HFF-Myc (cell line): ENCODE results near the gene REL.

Source experiments
- DNase-seq: peaks from one replicate; pipeline ENCODE4 v3.0.0-alpha.2; 2011; ENCODE audit warnings: low read depth; ENCODE audit errors: extremely low read depth
- H3K4me3 ChIP-seq: replicated peaks from 2 replicates; pipeline ENCODE4 v1.5.1; 2011; ENCODE audit warnings: low read depth, mild to moderate bottlenecking, control low read depth, low read length
- TF ChIP-seq, protein P1 (sequence below): IDR thresholded peaks from 2 replicates; pipeline ENCODE4 v1.5.1; 2012; ENCODE audit warnings: mild to moderate bottlenecking, low read depth, low read length, control low read depth; ENCODE audit errors: missing control alignments

REL gene

DNA sequence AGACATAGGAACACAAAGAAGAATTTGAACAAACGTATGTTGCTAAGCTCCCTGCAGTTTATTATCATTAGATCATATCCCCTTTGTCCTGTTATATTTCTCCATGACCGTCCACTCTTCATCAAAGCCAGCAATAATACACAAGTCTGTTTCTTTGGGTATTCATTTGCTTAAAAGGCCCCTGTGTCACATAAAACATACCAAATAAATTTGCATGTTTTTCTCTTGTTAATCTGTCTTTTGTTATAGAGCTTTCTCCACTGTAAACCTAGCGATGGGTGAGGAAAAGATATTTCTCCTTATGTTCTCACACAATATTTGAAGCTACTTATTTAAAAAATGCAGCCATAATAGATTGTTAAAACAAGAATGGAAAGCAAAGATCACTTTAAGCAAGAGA lies 42.9 kb upstream of the REL start:
- TF ChIP-seq, protein P1, sequence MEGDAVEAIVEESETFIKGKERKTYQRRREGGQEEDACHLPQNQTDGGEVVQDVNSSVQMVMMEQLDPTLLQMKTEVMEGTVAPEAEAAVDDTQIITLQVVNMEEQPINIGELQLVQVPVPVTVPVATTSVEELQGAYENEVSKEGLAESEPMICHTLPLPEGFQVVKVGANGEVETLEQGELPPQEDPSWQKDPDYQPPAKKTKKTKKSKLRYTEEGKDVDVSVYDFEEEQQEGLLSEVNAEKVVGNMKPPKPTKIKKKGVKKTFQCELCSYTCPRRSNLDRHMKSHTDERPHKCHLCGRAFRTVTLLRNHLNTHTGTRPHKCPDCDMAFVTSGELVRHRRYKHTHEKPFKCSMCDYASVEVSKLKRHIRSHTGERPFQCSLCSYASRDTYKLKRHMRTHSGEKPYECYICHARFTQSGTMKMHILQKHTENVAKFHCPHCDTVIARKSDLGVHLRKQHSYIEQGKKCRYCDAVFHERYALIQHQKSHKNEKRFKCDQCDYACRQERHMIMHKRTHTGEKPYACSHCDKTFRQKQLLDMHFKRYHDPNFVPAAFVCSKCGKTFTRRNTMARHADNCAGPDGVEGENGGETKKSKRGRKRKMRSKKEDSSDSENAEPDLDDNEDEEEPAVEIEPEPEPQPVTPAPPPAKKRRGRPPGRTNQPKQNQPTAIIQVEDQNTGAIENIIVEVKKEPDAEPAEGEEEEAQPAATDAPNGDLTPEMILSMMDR = no peak
- DNase-seq = no peak
- no peak overlapping the region for H3K4me3 ChIP-seq

DNA sequence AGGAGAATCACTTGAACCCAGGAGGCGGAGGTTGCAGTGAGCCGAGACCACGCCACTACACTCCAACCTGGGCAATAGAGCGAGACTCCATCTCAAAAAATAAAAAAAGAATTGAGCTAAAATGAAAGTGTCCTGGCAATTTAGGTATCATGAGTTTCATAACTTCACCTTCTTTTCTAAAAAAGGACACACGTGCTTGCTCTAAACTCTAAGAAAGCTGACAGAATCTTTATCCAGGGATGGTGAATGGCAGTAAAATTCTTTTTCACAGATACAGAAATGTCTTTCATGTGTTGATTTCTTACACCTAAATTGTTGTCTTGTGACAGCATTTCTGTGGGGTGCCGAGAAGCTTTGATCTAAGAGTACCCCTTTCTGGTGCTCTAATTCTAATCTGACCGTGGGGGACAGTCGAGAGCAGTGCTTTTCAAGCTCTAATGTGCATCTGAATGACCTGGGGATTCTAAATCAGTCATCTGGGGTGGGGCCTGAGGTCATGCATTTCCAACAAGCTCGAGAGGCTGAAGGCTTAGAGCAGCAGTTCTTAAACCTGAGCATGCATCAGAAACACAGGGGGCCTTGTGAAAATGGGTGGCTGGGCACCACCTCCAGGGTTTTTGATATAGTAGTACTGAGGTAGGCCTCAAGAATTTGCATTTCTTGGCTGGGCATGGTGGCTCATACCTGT lies 42.1 kb upstream of the REL start:
- DNase-seq = no peak
- TF ChIP-seq, protein P1 = no peak
- no peak overlapping the region for H3K4me3 ChIP-seq

DNA sequence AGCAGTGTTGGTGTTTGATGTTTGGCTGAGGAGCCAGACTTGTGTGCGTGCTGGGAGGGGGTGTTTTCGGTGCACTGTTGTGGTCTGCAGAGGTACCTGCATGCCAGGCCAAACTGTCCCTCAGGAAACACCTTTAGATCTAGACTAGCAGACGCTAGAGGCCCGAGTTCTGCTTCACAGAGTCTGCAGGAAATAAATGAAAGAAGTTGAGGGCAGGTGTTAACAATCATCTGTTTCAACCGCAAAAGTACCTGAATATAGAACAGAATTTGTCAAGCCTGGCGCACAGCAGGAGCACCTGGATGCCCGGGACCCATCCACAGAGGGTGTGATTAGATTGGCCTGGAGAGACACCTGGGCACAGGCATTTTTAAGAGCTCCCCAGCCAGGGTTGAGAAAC lies 40.5 kb upstream of the REL start:
- TF ChIP-seq, protein P1 = no peak
- H3K4me3 ChIP-seq = no peak overlapping the region
- DNase-seq = no peak

DNA sequence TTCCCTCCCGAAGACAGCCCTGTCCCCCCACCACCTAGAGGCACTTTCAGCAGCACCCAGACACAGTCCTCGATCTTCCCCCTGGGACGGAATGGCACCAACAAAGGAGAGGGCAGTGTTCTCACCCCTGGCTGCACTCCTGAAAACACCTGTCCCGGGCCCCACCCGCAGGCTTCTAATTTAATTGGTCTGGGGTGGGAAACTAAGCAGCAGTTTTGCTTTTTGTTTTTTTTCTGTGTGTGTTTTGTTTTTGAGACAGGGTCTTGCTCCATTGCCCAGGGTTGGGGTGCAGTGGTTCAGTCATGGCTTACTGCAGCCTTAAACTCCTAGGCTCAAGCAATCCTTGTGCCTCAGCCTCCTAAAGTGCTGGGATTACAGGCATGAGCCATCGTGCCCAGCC lies 38.4 kb upstream of the REL start:
- TF ChIP-seq, protein P1 = no peak
- no peak for DNase-seq
- no peak overlapping the region for H3K4me3 ChIP-seq

DNA sequence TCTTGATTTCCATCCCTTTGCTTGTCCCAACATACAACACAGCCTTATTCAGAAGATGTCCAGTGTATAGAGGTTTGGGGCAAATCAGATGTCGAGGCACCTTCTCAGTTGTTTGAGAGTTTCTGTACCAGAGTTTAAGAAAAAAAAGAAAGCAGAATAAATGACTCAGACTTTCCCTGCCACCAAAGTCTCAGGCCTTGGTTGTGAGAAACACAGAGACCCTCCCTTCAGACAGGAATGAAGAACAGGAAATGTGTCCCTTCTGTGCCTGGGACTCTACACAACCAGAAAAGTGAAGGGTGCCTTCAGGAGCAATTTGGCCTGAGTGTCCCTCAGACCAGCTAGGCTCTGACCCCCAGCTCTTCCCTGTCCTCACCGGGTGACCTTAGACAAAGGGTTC lies 37.3 kb upstream of the REL start:
- DNase-seq = no peak
- TF ChIP-seq, protein P1 = no peak
- no peak overlapping the region for H3K4me3 ChIP-seq

DNA sequence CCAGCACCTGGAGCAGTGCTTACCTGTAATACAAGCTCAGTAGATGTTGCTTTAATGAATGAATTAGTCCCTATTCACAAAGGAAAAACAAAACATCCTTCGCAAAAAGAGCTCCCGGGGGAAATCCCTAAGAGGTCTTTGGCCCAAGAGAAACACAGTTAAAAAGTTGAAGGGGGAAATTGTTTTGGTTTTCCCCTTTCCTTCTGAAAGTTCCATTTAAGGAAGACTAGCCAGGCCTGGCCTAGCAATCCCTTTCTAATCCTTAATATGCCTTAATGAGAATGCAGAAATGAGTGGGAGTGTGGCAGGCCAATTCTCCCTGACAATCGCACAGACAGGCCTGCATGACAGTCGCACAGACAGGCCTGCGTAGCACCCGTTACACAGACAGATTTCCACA lies 33.5 kb upstream of the REL start:
- DNase-seq = no peak
- H3K4me3 ChIP-seq = no peak overlapping the region
- TF ChIP-seq, protein P1 = no peak

DNA sequence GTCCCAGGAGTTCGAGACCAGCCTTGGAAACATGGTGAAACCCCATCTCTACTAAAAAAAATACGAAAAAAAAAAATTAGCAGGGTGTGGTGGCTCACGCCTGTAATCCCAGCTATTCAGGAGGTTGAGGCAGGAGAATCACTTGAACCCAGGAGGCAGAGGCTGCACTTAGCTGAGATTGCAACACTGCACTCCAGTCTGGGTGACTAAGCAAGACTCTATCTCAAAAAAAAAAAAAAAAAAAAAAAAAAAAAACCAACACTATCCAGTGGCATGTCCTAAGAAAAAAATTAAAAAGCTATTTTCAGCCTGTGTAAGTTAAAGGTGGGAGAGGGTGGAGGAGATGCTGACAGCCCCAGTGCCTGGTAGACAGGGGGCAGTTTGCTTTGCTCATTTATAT lies 32.2 kb upstream of the REL start:
- DNase-seq = no peak
- H3K4me3 ChIP-seq = no peak overlapping the region
- TF ChIP-seq, protein P1 = no peak
